ENCODE results near the gene TSGA10IP.

DNA sequence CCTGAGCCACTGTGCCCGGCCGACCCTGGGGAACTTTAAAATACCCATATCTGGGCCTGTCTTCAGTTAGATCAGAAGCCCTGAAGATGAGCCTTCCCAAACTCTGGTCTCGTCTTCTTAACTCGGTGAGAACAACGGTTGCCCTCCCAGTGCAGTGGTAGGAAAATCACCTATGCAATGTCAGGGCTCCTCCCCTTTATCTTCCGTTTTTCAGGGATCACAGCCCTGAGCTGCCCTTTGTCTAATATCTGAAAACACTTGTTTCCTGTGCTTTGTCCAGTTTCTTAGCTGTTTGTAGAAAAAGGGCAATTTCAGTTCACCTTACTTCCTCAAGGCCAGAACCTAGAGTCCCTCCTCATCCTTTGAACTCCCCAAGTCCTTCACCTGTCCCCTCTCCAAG, 16.6 kb upstream of the TSGA10IP start:
- TF ChIP-seq POLR2A (IDR thresholded peaks at IDR 0.05; ENCODE audit: low read depth, low read length) (no peak), TAF1 (IDR thresholded peaks at IDR 0.05; ENCODE audit: low read depth, low read length) (no peak), SPI1 (IDR thresholded peaks at IDR 0.05; ENCODE audit: low read depth, low read length) (no peak), POLR2AphosphoS5 (IDR thresholded peaks at IDR 0.05; ENCODE audit: low read depth, low read length) (no peak), PAX5 (IDR thresholded peaks at IDR 0.05; ENCODE audit: insufficient read depth, low read length, severe bottlenecking) (no peak)

Data from GM12891 (cell line).